SK-N-MC (cell line): Measurements from ENCODE around the gene SLC37A1.

Experiments used
- EZH2 ChIP-seq: fragments of 200-600 bp; sonication (generic); IDR thresholded peaks from one replicate; pipeline ENCODE4 v1.6.1; 2017; ENCODE audit warnings: antibody characterized with exemption
- FOXP2 ChIP-seq: optimal IDR thresholded peaks from 2 replicates; pipeline ENCODE3; 2011; ENCODE audit warnings: mild to moderate bottlenecking, moderate library complexity; ENCODE audit not compliant: insufficient read depth; ENCODE audit errors: extremely low read length, control extremely low read depth
- POLR2AphosphoS5 ChIP-seq: IDR thresholded peaks from 2 replicates; pipeline ENCODE4 v1.6.1; 2012; ENCODE audit warnings: mild to moderate bottlenecking, low read depth, low read length, borderline replicate concordance

GRCh38 chr21:42507418-42507817 is 6.2 kb upstream of the SLC37A1 start:
- no peak for TF ChIP-seq POLR2AphosphoS5
- TF ChIP-seq EZH2: no peak
- TF ChIP-seq FOXP2: no peak
